Liver (tissue), 9 donors: Measurements from ENCODE around the gene RPL38. TPM values are rescaled to one million over a fixed set of nuclear protein-coding genes. Genes with fewer than 3 reads are reported as not detected.

Experiments
- DNase-seq: peaks from one replicate; pipeline ENCODE4 v3.0.0-alpha.2; 2017; ENCODE audit warnings: low spot score
- H3K27ac ChIP-seq, 2 donors: one replicate each; pipeline ENCODE4 v1.7.0; 2013; ENCODE audit warnings: inconsistent platforms in 2 of 2, low read length in 2 of 2, control low read depth in 1 of 2, low read depth in 1 of 2, mild to moderate bottlenecking in 1 of 2
- H3K27me3 ChIP-seq, 4 donors: one replicate each; pipeline versions ENCODE4 v1.6.1 to v1.7.0; 2013; ENCODE audit warnings: low read length in 3 of 4, inconsistent platforms in 1 of 4, mild to moderate bottlenecking in 1 of 4, moderate library complexity in 1 of 4; ENCODE audit not compliant: control insufficient read depth in 4 of 4, insufficient read depth in 4 of 4
- H3K36me3 ChIP-seq, 4 donors: one replicate each; pipeline versions ENCODE4 v1.6.1 to v1.7.0; 2013; ENCODE audit warnings: low read length in 3 of 4, mild to moderate bottlenecking in 3 of 4, low read depth in 1 of 4, moderate library complexity in 1 of 4; ENCODE audit not compliant: control insufficient read depth in 4 of 4, insufficient read depth in 3 of 4
- H3K4me1 ChIP-seq, 4 donors: one replicate each; pipeline versions ENCODE4 v1.6.1 to v1.7.0; 2013; ENCODE audit warnings: low read length in 3 of 4, mild to moderate bottlenecking in 3 of 4, moderate library complexity in 1 of 4; ENCODE audit not compliant: control insufficient read depth in 4 of 4, insufficient read depth in 4 of 4
- H3K4me3 ChIP-seq, 3 donors: one replicate each; pipeline versions ENCODE4 v1.6.1 to v1.7.0; 2013; ENCODE audit warnings: low read length in 3 of 3, control low read depth in 1 of 3, low read depth in 1 of 3, mild to moderate bottlenecking in 1 of 3
- H3K9ac ChIP-seq, 2 donors: one replicate each; pipeline ENCODE4 v1.7.0; 2013; ENCODE audit warnings: low read length in 2 of 2, mild to moderate bottlenecking in 2 of 2, moderate library complexity in 2 of 2, control low read depth in 1 of 2, low read depth in 1 of 2
- H3K9me3 ChIP-seq, 4 donors: one replicate each; pipeline versions ENCODE4 v1.6.1 to v1.7.0; 2013; ENCODE audit warnings: low read length in 3 of 4; ENCODE audit not compliant: control insufficient read depth in 4 of 4
- FOXA1 ChIP-seq: IDR thresholded peaks from 2 replicates; pipeline ENCODE4 v1.6.1; 2016; ENCODE audit warnings: antibody characterized with exemption
- FOXA2 ChIP-seq: IDR thresholded peaks from 2 replicates; pipeline ENCODE4 v1.6.1; 2016; ENCODE audit warnings: antibody characterized with exemption
- HNF4G ChIP-seq: IDR thresholded peaks from 2 replicates; pipeline ENCODE4 v1.6.1; 2016; ENCODE audit warnings: antibody characterized with exemption
- JUND ChIP-seq, 2 donors: IDR thresholded peaks; 2 replicates each; pipeline ENCODE4 v1.6.1; 2016; ENCODE audit warnings: antibody characterized with exemption in 2 of 2
- RAD21 ChIP-seq, 2 donors: IDR thresholded peaks; 2 replicates each; pipeline ENCODE4 v1.6.1; 2016; ENCODE audit warnings: antibody characterized with exemption in 2 of 2, mild to moderate bottlenecking in 2 of 2
- RXRA ChIP-seq, 2 donors: IDR thresholded peaks; 2 replicates each; pipeline ENCODE4 v1.6.1; 2017 to 2018; ENCODE audit warnings: antibody characterized with exemption in 2 of 2, mild to moderate bottlenecking in 1 of 2
- SP1 ChIP-seq: IDR thresholded peaks from 2 replicates; pipeline ENCODE4 v1.6.1; 2018; ENCODE audit warnings: antibody characterized with exemption, mild to moderate bottlenecking
- YY1 ChIP-seq: IDR thresholded peaks from 2 replicates; pipeline ENCODE4 v1.6.1; 2016; ENCODE audit warnings: antibody characterized with exemption, mild to moderate bottlenecking
- WGBS: extraction: QIAGEN DNeasy Blood & Tissue Kit; methylation state at CpG from one replicate; pipeline ENCODE4 v1.1.7; 2013; 5-methylcytosine and 5-hydroxymethylcytosine counted together
- polyA plus RNA-seq, 2 donors: library from polyadenylated mRNA; stranded (reverse) in 1 of 2; unstranded in 1 of 2; fragments of 200-250 nt in 1 of 2; fragments of >200 nt in 1 of 2; fragmentation: Nextera tagmentation in 1 of 2; extraction: Ambion mirVana in 1 of 2; gene quantifications; one replicate each; pipeline versions ENCODE4 v1.2.1 to v1.2.3, GENCODE V29; 2013 to 2015
- total RNA-seq, 2 donors: library from RNA; depleted of rRNA; stranded (reverse); fragments of >200 nt; gene quantifications; one replicate each; pipeline ENCODE4 v1.2.3, GENCODE V29; 2014
- TF ChIP-seq, protein P1 (sequence below): IDR thresholded peaks from 2 replicates; pipeline ENCODE4 v1.6.1; 2016; ENCODE audit warnings: antibody characterized with exemption, mild to moderate bottlenecking
- donor health status: healthy.
- donor health status: healthy.
- donor health status: healthy.
- donor health status: healthy.
- donor health status: healthy.

The RPL38 gene
- total and polyA plus RNA-seq, 4 donors: 67.7 to 1,367 (median 455) TPM

DNA sequence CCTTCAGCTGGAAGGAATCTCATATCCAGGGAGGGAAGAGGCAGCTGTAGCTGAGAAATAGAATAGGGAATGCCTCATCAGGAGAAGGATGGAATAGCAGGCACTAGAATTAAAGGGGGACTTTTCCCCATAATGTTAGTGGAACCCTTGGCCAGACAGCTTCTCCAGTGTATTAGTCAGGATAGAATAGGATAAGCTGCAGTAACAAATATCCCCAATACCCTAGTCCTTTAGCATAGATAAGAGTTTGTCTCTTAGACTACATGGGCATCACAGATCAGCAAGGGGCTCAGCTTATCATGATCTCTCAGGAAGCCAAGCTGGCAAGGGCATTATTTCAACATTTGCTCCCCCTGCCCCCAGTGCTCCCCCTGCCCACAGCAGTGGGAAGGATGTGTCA, 44.7 kb upstream of the RPL38 start:
- Histone ChIP-seq H3K4me3 (no peak overlapping the region), H3K27me3 (peaks cover 0 to 2% (median 2%) of the 10 kb centered on the region in 4 donors), H3K9me3 (peaks cover 0 to 9% (median 3%) of the 10 kb centered on the region in 4 donors), H3K36me3 (no peaks in the 10 kb centered on the region), H3K9ac (no peak overlapping the region), H3K27ac (no peak overlapping the region), H3K4me1 (no peaks in the 10 kb centered on the region)
- TF ChIP-seq, protein P1, sequence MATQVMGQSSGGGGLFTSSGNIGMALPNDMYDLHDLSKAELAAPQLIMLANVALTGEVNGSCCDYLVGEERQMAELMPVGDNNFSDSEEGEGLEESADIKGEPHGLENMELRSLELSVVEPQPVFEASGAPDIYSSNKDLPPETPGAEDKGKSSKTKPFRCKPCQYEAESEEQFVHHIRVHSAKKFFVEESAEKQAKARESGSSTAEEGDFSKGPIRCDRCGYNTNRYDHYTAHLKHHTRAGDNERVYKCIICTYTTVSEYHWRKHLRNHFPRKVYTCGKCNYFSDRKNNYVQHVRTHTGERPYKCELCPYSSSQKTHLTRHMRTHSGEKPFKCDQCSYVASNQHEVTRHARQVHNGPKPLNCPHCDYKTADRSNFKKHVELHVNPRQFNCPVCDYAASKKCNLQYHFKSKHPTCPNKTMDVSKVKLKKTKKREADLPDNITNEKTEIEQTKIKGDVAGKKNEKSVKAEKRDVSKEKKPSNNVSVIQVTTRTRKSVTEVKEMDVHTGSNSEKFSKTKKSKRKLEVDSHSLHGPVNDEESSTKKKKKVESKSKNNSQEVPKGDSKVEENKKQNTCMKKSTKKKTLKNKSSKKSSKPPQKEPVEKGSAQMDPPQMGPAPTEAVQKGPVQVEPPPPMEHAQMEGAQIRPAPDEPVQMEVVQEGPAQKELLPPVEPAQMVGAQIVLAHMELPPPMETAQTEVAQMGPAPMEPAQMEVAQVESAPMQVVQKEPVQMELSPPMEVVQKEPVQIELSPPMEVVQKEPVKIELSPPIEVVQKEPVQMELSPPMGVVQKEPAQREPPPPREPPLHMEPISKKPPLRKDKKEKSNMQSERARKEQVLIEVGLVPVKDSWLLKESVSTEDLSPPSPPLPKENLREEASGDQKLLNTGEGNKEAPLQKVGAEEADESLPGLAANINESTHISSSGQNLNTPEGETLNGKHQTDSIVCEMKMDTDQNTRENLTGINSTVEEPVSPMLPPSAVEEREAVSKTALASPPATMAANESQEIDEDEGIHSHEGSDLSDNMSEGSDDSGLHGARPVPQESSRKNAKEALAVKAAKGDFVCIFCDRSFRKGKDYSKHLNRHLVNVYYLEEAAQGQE: no peak
- TF ChIP-seq RAD21 (IDR thresholded peaks at IDR 0.05) (no peak), RXRA (IDR thresholded peaks at IDR 0.05) (no peak), FOXA1 (no peak), HNF4G (no peak), FOXA2 (no peak)
- no peak for DNase-seq

DNA sequence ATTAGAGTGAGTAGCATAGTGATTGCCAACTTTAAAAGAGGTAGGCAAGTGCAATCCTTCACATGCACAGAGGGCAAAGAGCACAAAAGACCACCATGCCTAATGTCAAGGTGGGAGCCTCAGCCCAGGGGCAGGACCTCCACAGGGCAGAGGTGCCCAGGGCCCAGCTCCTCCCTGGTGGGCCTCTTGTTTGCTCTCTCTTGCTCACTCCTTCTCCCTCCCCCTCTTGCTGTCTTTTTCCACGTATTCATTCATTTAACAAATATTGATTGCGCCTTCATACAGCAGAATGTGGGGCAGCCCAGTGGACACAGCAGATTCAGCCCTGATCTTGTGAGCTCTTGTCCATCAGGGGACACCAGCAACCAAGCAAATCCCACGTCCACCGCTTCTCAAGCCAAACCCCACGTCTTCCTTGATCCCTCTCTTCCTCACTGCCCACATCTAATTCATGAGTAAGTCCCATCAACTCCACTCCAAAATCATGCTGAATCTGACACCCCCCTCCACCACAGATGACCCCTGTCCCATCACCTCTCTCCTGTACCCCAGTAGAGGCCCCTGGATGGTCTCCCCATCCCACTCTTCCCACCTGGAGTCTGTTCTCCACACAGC, 44.1 kb upstream of the RPL38 start:
- Histone ChIP-seq H3K36me3 (no peaks in the 10 kb centered on the region), H3K4me1 (no peaks in the 10 kb centered on the region), H3K9ac (no peak overlapping the region), H3K9me3 (peaks cover 0 to 9% (median 3%) of the 10 kb centered on the region in 4 donors), H3K27me3 (peaks cover 0 to 6% (median 2%) of the 10 kb centered on the region in 4 donors), H3K4me3 (no peak overlapping the region), H3K27ac (no peak overlapping the region)
- TF ChIP-seq RAD21 (IDR thresholded peaks at IDR 0.05) (no peak), FOXA2 (no peak), RXRA (IDR thresholded peaks at IDR 0.05) (no peak), HNF4G (no peak), JUND (IDR thresholded peaks at IDR 0.05) (no peak), YY1 (no peak), FOXA1 (no peak), SP1 (no peak)
- TF ChIP-seq, protein P1: no peak
- peak; percentile 5 for DNase-seq
- 88% methylated on average over 5 of the region's 5 CpGs for WGBS
